HG03521 (cell line): ENCODE results near the gene ADISSP.

Experiments used
- ATAC-seq: cut with Tn5 transposase; IDR thresholded peaks from one replicate; pipeline ENCODE4 v1.9.1; 2021; ENCODE audit warnings: mild to moderate bottlenecking, moderate library complexity; ENCODE audit not compliant: unreplicated experiment

Gene ADISSP

DNA sequence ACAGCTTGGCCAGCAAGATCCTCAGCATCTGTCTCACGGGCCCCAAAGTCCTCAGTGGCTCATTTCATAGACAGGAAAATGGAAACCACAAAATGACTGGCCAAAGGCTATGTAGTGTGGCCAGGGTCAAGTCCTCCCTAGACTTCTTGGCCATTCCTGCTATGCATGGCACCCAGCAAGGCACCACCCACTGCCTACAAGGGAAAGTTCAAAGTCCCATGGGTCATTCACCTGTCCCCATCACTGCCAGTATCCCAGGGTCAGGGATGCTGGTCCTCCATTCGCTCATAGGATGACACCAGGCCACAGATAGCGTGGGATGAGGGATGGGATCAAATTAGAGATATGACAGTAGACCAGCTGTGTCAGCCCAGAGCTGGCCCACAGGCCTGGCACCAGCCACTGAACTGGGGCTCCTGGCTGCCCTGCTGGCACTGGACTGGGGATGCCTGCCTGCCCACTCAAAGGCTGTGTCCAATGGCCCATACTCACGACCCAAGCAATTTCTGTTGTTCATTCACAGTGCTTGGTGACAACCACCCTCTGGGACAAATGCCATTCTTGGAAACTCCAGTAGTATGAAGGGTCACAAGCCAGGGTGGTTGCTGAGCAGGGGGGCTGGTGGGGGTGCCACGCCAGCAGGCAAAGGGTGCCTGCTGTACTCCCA, 11.6 kb downstream of the ADISSP start:
- no peak for ATAC-seq

DNA sequence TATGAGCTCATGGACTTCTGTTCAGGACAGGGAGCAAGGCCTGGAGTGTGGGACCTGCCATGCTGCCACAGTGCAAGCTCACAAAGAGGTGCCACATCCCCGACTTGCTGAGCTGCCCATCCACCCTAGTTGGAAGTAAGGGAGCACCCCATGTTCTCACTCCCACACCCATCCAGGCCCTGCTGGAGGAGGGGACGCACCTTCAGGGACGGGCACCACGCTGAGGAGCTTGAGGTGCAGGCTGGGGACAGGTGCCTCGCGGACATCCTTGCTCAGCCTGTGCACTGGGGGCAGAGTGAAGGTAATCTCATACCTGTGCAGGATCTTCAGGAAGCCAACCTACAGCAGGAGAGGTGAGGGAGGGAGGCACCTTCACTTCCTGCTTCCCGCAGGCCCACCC, 12.3 kb downstream of the ADISSP start:
- no peak for ATAC-seq

DNA sequence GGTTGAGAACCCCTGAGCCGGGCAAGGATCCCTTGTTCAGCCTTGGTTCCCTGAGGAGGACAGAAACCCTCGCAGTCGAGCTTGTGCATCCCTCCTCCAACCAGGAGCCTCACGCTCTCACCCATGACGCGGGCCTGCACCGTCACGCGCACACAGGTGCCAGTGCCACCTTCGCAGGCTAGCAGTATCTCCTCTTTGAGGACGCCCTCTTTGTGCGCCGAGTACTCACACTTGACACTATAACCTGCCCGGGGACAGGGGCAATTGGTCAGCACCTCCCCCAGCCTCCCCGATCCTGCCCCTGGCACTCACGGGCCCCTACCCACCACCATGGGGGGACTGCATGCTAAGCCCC, 13.3 kb downstream of the ADISSP start:
- ATAC-seq: no peak

DNA sequence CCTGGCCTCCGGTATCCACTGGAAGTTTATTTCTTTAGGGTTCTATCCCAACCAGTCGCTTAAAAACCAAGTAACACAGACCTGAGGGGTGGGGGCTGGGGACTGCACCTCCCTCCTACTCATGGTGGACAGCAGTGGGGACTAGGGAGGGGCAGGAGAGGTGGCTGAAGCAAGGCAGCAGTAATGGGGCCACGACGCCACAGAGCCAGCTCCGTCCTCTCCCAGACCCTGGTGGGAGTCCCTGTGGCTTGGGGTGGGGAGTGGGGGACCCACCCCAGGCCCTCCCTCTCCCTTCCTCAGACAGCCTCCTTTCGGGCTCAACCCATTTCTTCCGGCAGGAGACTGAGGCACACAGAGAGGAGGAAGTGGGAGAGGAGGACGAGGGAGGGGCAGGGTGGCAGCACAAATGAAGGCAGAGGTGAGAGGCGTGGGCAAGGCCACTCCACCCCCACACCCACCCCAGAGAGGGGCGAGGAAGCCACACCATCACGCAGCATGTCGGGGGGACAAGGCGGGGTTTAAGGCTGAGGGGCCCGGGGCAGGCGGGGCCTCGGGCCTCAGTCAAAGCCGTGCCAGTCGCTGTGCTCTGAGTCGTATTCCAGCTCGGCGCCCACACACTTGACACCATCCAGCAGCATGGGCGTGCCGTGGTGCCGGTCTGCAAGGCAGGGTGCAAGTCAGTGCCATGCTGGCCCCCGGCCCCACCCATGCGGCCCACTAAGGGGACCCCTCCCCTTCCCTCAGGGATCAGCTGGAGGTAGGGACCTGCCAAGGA, 13.9 kb downstream of the ADISSP start:
- no peak for ATAC-seq

DNA sequence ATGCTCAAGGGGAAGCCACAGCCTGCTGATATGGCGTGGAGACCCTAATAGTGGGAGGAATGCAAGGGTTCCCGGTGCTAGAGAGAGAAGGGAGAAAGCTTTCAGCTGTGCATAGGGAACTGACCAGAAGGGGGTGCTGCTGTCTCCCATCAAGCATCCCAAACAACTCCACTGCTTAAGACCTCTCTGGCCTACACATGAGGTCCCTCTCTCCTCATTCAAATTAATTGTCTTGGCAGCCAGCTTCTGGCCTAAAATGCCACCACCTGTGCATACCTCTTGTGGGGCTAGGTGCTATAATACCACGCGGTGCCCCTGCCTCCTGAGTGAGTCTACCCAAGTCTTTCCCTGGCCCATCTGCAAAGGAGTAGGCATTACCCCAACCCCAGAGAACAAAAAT, 14.5 kb downstream of the ADISSP start:
- ATAC-seq: no peak

DNA sequence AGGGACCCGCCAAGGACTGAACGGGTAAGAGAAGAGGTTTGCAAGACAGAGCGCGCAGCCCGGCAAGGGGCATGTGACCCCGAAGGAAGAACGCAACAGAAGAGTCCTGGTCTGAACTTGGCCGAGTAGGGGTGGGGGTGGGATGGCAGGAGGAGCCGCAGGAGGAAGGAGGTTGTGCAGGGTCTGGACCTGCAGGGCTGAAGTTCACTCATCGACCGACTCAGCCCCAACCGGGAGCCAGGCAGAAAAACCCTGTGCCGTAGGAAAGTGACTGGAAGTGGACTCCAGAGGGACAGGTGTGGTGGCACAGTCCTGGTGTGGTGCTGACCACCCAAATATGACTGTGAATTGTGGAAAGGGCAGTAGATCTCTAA, 15.2 kb downstream of the ADISSP start:
- ATAC-seq: no peak

DNA sequence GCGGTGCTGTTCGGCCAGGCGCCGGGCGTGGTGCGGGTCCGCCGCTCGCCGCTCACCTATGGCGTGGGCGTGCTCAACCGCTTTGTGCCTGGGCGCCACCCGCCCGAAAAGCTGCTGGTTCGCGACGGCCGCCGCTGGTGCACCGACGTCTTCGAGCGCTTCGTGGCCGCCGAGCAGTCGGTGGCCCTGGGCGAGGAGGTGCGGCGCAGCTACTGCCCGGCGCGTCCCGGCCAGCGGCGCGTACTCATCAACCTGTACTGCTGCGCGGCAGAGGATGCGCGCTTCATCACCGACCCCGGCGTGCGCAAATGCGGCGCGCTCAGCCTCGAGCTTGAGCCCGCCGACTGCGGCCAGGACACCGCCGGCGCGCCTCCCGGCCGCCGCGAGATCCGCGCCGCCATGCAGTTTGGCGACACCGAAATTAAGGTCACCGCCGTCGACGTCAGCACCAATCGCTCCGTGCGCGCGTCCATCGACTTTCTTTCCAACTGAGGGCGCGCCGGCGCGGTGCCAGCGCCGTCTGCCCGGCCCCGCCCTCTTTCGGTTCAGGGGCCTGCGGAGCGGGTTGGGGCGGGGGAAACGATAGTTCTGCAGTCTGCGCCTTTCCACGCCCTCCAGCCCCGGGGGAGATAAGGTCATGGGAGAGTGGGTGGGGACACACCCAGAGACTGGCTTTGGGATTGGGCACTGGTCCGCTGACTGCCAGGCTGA, 15.7 kb downstream of the ADISSP start:
- ATAC-seq: no peak

DNA sequence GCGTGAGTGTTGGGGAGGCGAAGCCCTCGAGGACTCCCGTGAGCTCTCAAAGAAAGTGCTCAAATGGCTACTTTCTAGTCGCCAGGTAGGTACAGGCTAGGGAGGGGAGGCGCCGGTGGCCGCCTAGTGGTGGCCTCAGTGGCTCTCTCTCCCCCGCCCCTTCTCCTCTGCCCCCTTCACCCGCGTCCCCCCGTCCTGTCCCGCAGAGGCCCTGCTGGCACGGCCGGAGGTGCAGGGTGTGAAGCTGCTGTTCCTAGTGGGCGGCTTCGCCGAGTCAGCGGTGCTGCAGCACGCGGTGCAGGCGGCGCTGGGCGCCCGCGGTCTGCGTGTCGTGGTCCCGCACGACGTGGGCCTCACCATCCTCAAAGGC, 16.3 kb downstream of the ADISSP start:
- no peak for ATAC-seq

DNA sequence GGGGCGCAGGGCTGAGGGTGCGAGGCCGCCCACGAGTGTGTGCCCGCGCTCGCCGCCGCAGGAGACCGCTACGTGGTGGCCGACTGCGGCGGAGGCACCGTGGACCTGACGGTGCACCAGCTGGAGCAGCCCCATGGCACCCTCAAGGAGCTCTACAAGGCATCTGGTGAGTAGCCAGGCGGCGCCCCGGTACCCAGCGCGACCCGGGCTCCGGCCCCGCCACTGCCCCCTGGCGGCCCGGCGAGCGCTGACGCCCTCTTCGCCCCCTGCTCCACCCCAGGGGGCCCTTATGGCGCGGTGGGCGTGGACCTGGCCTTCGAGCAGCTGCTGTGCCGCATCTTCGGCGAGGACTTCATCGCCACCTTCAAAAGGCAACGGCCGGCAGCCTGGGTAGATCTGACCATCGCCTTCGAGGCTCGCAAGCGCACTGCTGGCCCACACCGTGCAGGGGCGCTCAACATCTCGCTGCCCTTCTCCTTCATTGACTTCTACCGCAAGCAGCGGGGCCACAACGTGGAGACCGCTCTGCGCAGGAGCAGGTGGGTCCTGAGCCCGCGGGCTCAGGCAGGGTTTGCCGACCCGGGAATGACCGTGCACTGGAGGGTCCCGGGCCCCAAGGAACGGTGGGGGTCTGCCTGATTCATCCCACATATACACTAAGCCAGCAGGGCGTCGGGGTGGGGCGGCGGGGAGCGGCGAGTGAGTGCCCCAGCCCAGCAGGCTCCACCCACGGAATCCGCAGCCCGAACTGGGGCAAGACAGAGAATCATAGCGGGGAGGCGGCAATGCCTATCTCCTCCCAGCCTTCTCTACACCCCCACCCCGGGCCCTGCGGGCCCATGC, 17.6 kb downstream of the ADISSP start:
- ATAC-seq: no peak

DNA sequence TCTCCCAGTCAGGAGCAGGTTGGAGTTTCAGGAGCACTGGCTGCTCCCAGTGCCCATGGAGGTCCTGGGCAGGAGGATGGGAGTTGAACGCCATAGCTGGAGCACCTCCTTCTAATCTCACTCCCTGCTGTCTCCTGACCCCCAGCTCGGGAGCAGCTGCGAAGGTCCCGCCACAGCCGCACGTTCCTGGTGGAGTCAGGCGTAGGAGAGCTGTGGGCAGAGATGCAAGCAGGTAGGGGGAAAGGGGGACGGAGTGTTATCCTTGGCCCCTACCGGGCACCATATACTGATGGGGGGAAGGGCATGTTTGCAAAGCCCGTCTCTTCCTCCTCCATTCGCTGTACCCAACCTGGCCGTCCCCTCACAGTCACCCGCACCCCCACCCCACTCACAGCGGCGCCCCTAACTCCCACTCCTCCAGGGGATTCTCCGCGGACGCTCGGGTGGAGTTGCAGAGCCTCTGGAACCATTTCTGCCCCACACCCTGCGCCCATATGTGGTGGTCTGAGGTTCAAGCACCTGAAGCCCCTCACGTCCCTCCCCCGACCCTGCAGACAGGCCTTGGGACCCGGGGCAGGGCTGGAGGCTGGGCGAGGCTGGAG, 18.4 kb downstream of the ADISSP start:
- ATAC-seq: no peak

DNA sequence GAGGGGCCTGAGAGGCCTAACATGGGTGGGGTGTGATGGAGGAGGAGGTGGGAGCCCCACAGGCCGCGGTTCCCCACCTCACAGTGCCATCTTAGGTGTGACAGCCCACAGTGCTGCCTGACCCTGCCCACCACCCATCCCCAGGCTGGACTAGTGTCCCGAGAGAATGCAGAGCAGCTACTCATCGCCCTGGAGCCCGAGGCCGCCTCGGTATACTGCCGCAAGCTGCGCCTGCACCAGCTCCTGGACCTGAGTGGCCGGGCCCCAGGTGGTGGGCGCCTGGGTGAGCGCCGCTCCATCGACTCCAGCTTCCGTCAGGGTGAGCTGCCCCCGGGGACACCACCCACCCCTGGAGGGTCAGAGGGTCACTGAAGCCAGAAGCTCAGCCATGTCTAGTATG, 19.5 kb downstream of the ADISSP start:
- ATAC-seq: no peak

DNA sequence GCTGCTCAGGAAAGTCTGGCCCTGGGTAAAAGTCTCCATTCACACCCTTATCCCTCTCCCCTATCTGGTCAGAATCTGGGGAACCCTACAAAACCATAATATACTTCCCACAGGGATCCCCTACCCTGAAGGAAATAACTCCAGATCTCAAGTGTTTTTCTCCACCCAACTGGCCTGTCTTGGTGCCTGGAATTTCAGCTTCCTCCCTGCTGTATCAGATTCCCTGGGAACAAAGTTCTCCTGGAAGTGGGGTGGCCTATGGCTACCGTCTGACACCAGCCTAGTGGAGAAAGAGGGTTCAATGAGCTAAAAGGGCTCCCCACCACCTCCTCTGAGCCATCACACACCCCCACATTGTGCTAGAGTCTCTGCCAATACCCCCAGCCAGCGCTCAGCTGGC, 20.1 kb downstream of the ADISSP start:
- no peak for ATAC-seq

DNA sequence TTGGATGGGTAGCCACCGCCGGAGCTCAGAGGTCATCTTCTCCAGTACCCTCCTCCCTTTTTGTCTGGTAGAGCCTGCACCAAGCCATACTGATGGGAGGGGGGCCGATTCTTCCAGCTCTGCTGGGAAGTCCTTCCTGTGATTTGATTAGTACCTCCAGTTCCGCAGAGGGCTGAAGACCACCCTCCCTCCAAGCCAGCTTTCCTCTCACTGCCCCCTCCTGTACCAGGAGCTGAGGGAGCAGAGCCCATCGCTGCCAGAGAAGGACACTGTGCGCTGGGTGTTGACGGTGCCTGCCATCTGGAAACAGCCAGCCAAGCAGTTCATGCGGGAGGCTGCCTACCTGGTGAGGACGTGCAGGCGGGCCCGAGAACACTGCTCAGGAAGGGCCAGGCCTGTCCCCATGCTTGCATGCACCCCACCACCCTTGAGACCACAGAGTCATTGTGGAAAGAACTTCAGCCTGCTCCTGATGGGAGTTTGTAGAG, 21.8 kb downstream of the ADISSP start:
- ATAC-seq: no peak

DNA sequence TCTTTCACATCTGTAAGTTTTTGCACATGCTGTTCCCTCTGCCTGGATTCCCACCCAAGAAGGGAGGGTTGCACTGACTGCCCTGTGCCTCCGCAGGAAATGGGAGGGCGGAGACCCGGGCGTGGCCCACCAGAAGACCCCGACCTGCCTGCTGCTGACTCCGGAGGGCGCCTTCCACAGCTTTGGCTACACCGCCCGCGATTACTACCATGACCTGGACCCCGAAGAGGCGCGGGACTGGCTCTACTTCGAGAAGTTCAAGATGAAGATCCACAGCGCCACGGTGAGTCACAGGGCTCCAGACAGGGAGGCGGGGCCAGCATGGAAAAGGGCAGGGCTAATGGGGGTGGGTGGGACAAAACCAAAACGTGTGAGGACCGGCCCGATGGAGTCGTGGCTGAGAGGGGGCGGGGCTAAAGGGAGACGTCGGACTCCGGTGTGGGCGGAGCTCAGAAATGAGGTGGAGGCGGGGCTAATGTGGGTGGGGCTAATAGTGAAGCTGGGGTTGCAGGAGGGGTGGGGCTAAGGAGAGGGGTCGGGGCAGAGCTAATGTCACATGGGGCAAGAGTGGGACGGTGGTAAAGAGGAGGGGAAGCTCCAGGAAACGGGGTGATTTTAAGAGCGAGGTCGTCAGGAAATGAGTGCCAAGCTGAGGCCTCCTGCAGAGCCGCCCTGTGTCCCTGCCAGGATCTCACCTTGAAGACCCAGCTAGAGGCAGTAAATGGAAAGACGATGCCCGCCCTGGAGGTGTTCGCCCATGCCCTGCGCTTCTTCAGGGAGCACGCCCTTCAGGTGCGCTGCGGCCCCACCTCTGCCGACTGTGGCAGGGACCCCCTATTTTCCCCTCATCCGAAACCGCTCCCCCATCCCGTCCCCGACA, 22.5 kb downstream of the ADISSP start:
- ATAC-seq: no peak

DNA sequence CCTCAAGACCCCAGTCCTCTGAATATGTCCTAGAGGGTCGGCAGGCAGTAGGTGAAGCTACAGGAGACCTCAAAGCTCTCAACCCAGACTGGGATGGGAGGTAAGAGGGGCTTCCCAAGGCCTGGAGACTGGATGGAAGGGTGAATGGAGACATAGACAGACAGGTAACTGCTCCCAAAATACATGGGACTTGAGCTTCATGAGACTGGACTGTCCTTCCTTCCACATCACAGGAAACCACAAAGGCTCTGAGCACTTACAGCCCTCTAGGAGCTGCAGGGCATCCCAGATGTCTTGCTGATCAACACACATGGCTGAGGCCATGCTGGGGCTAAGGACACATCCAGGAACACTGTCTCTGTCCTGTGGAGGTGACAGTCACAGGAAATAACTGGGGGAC, 23.5 kb downstream of the ADISSP start:
- no peak for ATAC-seq

DNA sequence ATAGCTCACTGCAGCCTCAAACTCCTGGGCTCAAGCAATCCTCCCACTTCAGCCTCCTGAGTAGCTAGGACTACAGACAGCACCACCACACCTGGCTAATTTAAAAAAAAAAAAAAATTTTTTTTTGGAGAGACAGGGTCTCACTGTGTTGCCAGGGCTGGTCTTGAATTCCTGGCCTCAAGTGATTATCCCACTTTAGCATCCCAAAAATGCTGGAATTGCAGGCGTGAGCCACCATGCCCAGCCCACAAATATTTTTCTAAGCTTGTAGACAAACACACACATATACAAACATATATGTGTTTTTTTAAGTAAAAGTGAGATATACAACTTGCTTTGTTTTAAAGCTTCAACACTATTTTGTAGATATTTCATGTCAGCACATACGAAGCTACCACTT, 24.3 kb downstream of the ADISSP start:
- no peak for ATAC-seq

DNA sequence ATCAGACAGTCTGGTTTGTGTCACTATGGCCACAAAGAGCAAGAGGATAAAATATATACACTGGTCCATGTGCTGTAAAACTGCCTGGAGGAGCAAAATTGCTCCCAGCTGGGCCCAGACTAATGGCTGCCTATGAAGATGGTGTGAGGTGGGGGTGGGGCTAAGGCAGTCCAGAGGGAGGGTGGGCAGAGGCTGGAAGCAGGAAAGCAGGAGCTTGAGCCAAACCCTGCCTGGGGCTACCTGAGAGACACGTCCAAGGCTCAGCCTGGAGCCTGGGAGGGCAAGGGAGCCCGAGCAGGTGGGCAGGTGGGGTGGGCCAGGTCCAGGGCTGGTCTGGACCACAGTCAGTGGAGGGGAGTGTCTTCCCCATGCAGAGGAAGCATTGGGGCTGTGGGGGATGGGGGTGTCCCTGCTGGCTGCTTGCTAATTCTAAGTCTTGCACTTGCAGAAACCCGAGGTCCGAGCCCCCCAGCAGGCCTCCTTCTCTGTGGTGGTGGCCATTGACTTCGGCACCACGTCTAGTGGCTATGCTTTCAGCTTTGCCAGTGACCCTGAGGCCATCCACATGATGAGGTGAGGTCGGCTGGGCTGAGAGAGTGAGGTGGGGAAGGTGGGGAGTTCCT, 25.6 kb downstream of the ADISSP start:
- ATAC-seq: no peak

DNA sequence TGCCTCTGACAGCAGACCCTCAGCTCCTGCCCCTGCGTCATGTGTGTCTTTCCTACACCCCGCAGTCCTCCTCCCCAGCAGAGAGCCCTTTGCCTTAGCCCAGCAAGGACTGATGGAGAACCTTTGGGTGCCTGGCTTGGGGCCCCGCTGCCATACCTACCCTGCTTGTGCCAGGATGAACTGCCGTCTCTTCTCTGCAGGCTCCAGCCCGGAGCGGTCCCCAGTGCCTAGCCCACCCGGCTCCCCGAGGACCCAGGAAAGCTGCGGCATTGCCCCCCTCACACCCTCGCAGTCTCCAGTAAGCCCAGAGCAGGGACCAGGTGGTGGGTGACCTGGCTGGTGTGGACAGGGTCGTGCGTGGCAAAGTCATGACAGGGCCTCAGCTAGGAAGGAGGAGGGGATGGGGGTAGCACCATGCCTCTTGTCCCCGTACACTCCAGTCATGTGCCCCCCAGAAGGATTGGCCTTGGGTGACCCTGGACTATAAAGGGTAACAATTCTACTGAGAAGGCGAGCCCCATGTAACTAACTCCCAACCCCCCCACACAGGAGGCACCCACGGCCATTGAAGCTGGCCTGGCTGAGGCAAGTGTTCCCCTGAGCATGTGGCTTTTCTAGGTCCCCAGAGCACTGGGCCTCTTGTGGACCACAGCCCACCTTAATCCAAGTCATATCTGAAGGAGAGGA, 26.8 kb downstream of the ADISSP start:
- no peak for ATAC-seq

DNA sequence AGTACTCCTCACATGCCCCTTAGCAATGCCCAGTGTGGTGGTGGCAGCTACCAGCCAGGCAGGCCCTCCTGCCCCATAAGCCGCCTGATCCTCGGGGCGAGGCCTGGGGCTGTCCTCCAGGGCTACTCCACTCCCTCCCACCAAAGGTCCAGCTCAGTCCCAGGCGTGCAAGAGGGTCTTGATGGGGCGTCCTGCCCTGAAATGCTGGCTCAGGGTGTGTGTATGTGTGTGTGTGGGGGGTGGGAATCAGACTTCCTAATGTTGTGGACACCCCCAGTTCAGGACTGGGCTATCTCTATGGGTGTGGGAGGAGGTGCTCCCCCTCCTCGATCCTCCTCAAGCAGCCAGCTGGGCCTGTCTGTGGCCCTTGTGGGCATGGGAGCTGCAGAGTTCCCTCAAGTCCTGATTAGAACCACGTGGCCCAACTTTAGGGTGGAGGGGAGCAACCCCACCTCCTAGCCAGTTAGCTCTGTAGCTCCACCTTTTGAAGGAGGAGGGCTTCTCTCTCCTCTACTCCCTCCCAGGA, 27.6 kb downstream of the ADISSP start:
- ATAC-seq: no peak
